Hematopoietic multipotent progenitor cell treated with erythropoietin and hydrocortisone succinate and interleukin-3 and kit ligand, for 17 days (in vitro differentiated cells): ENCODE measurements around the gene TRAF2.

ENCODE experiments used
- DNase-seq: peaks from one replicate; pipeline ENCODE4 v3.0.0-alpha.2; 2015; ENCODE audit warnings: low spot score

TRAF2 gene

DNA sequence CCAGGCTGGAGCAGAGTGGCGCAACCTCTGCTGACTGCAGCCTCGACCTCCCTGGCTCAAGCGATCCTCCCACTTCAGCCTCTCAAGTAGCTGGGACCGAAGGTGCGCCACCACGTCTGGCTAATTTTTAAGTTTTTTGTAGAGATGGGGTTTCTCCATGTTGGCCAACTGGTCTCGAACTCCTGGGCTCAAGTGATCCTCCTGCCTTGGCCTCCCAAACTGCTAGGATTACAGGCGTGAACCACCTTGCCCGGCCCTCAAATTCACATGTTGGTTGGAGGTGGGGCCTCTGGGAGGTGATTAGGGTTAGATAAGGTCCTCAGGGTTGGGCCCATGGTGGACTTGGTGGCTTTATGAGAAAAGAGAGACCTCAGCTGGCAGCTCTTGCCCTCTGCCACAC lies 75.8 kb downstream of the TRAF2 start:
- DNase-seq: no peak

DNA sequence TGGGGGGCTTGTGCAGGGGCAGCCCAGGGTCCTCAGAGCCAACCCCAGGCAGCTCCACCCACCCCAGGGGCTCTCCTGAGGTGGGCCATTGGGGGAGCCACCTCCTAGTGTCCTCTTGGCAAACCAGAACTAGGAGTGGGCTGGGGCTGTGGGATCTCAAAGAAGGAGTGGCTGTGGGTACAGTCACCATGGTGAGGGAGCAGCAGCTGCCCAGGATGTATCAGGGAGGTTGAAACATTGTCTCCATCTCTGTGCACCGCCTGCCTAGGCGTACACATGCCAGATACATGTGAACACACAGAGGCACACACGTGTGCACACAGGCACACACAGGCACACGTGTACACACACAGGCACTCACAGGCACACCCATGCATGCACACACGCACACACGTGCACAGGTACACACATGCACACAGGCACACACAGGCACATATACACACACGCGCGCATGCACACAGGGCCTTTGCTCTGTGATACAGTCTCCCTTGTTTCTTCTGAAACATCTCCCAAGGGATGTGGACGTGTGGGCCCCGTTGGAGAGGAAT lies 76.5 kb downstream of the TRAF2 start:
- DNase-seq: no peak

DNA sequence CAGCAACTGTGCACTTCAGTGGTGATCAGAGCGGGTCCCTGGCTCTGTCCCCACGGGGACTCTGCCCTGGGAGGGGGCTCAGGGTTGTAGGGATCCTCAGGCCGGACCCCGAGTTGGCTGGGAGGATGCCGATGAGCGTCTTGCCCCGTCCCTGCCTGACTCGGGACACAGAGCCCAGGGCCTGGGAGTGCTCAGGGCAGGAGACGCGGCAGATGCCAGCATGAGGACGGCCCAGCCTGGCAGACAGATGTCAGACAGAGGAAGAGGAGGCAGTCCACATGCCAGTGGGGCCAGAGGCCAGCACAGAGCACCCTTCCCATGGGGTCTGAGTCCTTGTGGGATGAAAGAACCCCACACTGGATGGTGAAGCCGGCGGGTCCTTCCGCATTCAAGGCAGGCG lies 77.0 kb downstream of the TRAF2 start:
- DNase-seq: no peak

DNA sequence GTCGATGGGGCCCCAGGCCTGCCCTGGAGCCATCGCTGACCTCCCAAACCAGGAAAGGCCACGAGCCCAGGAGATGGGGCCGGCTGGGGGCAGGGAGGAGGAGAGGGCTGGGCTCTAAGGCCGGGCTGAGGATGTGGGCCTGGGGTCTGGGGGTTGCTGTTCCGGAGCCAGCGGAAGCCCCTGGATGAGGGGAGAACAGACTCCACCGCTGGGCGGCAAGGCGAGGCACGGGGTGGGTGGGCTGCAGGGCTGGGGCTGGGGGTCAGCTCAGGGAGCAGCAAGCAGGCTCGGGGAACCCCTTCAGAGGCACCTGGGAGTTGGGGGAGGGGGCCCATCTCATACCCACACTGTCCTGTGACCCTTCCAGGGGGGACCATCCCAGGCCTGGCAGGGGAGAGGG lies 77.4 kb downstream of the TRAF2 start:
- DNase-seq: no peak

DNA sequence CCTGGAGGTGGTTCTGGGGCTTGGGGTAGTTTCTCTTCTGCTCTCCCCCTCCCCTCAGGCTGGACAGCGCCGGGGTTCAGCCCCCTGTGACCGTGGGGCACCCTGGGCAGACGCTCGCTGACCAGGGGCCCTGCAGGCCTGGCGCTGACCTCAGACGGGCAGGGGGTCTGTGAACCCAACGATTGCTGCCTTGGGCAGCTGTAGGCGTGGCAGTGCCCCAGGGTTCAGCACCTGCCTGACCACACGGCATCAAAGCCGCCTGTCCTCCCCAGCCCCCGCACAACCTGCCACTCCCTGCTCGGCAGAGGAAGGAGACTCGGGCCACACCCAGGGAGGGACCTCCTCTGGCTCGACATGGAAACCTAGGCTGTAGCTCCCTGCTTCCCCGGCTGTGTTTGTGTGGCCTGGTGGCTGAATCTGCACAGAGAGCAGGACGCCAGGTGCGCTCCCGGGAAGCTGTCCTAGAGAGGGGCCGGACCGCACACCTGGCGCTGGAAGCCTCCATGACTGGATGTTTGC lies 77.9 kb downstream of the TRAF2 start:
- DNase-seq: no peak

DNA sequence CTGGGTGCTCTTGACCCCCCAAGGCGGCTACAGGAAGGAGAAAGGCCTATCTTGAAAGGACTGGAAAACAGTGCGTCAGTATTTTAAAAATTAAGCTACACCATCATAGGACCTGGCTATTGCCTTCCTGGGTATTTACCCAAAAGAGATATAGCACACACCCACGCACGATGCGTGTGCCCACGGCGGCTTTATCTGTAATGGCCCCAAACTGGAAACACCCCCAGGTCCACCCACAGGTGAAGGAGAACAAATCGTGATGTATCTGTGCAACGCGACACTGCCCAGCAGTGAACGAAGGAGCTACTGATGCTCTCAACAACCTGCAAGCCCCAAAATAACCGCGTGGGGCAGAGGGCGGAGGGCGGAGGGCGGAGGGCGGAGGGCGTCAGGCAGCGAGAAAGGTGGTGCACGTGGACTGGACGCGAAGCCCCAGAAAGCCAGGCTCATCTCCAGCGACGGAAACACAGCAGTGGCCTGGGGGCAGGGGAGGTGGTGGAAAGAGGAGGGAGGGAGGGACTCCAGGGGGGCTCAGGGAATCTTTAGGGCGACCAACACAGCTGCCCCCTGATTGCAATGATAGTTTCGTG lies 78.6 kb downstream of the TRAF2 start:
- no peak for DNase-seq

DNA sequence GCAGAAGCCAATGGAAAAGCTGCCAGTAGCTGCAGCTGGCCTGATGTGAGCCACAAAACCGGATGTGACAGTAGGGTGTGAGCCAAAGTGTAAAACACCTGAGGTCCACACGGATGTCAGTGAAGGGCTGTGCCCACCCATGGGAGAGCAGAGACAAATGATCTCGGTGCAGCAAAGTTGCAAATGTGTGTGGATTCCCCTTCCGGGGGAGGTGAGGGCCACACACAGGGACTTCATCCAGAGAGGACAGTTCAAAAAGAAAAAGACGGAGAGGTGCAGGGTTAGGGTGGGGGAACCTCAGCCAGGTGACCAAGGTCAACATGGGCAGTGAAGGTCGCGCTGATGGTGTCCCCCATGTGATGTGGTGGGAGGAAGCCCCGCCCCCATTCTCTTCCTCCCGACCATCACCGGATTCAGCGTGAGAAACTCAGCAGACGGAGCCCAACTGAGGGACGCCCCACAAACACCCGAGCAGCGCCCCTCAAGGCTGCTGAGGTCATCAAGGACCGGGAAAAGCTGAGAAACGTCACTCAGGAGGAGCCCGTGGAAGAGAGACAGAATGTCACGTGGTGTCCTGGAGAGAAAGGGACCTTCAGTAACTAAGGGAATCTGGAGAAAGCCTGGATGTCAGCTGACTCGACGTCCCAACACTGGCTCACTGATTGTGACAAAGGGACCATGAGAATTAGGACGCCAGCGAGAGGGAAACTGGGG lies 79.6 kb downstream of the TRAF2 start:
- DNase-seq: no peak

DNA sequence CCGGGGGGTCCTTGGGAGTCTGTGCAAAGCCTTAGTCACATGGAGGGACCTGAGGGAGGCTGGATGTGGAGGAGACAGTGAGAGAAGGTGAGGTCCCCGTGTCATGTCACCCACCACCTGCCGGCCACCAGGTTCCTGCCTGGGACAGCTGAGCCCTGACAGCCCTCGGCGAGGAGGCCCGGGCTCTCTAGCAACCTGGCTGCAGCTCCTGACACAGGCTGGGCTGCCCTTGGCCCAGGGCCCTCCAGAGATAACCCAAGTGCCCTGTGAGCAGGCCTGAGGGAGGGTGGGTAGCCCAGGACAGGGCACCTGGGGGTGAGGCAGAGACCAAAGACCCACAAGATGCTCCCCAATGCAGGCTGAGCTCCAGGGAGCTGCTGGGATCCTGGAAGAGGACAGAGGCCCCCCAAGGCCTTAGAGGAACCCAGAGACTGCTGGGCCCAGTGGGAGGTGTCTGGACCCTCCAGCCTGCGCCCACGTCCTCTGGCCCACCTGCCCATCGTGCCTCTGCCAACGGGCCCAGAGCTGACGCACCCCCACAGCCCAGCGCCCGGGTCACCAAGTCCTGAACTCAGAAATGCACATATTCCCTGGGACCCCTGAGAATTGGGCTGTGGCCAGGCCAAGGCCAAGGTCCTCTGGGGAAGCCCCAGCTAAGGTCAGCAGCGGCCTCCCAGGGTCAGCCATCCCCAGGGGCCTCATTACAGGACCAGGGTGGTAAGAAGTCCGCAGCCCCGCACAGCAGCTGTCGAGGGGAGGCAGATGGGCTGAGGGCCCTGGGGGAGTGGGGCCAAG lies 82.2 kb downstream of the TRAF2 start:
- no peak for DNase-seq

DNA sequence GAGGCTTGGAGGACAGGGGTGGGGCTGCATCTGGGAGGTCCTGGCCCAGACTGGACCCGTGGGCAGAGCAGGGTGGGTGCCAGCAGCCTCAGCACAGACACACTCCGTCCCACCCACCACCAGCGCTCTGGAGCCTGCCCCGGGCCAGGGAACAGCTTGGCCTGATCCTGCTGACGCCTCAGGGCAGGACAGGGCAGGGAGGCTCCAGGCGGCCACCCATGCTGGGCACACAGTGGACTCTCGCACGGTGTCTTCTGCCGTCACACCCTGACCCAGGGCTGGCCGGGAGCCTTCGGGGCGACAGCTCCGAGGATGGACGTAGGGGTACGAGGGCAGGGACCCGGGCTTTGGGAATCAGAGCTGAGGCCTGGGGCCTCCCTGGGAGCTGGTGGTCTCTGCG lies 82.8 kb downstream of the TRAF2 start:
- DNase-seq: no peak

DNA sequence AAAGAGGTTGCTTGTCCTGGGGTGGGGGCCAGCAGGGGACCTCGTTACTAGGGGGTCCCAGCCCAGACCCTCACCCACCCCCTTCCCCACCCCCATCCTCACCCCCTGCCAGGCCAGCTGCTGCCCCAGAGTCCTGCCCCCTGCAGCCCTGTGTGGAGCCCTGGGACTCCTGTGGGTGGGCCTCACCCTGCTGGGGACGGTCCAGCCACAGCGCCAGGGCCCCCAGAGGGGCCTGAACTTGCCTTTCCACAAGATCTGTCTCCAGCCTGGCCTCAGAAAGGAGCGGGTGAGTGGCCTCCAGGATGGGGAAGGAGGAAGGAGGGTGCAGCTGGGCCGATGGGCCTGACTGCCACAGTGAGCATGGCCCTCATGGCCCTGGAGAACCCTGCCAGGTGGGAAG lies 83.5 kb downstream of the TRAF2 start:
- no peak for DNase-seq

DNA sequence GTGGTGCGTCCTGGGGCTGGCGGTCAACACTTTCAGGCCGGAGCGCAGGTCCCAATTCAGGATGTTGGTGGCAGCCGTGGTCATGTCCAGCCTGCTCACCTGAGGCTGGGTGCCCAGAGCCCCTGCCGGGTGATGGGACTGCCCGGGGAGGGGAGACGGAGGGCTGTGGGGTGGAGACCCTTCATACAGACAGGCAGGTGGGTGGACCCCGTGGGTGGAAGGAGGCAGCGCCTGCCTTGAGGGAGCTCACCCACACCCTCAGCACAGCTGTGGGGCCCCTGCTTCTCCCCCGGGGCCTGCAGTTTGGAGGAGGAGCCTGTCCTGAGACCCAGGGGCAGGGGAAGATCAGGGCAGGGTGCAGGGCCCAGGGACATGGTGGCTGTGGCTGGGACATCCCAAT lies 84.0 kb downstream of the TRAF2 start:
- no peak for DNase-seq

DNA sequence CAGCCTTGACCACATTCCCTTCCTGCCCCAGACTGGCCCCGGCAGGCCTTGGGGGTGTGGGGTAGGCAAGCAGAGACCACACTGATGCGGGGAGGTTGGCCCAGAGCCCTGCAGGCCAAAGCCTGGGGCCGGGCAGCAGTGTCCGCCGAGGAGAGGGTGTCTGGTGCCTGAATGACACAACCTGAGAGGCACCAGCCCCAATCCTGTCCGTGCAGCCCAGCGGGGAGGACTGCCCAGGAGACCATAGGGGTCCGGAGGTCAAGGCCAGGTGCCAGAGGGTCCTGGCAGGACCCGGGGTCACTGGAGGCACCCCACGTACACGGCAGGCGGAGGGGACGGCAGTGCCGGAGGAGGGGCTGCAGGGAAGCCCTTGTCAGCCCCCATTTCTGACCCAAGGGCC lies 85.4 kb downstream of the TRAF2 start:
- no peak for DNase-seq

DNA sequence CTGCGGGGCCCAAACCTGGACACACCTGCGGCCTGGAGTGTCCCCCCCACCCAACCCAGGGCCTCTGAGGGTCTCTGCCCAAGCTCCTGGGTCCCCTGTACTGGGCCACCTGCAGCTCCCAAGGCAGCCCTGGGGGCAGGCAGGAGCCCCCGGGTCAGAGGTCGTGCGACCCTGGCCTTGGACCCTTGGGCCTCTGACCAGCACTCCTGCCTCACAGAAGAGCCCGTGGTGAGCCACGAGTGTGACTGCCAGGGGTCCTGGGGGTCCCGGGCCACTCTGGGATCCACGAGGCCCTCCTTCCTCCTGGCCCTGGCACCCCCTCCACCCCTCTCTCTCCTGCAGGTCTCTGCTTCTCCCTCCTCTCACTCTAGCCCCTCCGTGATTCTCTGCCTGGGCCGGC lies 86.0 kb downstream of the TRAF2 start:
- no peak for DNase-seq

DNA sequence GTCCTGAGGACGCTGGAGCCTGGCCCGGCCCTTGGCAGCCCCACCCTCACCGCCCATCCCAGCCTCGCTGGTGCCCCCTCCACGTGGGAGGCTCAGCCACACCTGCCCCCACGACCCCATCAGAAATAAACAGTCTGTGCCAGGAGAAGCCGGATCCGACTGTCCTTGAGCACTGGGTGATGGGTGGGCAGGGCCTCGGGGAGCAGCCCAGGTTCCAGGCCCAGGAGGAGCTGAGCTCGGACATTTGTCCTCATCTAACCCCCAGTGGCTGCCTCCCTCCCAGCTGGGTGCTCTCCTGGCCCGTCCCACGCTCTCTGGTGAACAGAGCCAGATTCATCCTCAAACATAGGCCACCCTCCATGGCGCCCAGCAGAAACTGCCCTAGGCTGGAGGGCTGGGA lies 86.4 kb downstream of the TRAF2 start:
- no peak for DNase-seq

DNA sequence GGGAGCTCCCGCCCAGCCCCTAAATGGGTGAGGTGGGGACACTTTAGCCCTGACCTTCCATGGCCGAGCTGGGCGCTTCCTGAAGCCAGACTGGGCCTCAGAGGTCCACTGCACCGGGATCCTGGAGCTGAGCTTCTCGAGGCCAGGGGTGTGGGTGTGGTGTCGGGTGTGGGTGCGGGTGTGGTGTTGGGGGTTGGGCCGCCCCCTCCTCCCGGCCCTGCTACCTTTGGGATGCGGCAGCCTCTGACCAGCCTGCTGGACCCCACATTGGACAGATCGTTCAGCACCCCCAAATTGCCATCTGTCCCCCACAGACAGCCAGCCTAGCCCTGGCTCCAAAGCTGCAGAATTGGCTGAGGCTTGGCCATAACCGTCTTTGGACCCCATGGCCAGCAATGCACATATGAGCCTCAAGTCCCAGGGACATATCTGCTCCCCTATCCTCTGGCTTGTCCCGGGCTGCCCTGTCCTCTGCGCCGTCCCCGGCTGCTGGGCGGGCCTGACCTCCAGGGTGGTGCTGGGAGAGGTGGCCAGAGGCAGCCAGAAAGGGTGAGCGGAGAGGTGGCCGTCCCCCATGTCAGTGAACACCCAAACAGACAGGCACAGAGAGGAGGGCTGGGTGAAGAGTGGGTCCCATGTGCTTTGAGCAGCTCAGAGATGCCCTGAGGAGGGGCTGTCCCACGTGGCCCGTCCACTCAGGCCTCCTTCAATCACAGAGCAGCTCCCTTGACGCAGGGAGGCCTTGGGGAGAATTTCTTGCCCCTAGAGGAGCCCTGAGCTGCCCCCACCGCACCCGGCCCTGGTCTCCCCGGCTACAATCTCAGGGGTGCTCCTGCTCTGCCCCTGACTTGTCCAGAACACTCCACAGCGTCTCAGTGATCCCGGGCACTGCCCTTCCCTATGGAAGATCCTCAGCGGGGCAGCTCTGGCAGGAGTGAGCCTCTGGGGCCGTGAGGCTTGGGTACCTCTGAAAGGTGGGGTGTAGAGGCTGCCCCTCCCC lies 87.6 kb downstream of the TRAF2 start:
- no peak for DNase-seq

DNA sequence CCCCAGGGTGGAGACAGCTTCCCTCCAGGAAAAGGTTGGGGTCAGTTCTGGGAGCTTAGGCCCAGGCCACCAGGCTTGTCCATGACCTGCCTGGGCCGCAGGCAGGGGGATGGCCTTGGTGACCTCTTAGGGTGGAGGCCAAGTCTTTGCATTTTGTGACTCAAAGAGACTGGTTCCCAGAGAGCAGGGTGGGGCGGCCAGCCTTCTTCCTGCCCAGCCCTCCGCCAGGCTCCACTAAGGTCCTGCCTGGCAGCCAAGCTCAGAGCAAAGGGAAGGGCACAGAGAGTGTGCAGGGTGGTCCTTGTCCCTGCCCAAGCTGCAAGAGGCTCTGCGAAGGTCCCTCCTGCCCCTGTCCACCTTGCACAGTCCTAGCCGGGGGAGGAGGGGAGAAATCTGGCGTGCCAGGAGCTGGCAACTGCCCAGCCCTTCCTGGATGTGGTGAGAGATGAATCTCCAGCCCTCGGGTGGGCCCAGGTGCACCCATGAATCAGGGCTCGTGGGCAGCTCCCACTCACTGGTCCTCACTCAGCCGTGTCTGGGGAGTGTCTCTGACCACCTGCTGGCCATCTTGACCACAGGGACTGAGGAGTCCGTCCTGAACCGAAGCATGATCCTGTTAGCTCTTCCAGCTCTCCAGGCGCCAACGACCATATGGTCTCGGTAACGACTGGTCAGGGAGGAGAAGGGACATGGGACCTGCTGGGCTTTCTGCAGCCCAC lies 88.7 kb downstream of the TRAF2 start:
- no peak for DNase-seq

DNA sequence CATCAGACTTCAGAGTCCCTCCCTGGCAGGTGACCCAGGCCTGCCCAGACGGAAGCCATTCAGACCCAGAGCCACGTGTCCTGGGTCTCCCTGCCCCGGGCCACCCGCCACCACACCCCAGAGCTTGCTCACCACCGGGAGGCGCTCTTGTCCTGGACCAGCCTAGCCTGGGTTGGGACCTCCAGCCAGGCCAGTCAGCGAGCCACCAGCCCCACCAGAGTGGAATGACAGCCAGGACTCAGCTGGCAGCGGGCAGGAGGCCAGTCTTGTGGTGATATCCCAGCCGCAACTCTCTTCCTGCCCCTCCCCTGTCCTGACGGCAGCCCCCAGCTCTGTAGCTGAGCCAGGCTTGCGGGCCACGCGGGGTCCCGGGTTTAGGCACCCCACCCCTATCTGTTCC lies 89.3 kb downstream of the TRAF2 start:
- DNase-seq: no peak
